GM12892 (cell line): ENCODE results near the gene ISG20L2.

Source experiments
- POLR2A ChIP-seq: IDR thresholded peaks from 2 replicates; pipeline ENCODE4 v1.6.1; 2011; ENCODE audit warnings: low read depth, low read length, control low read depth
- POLR2AphosphoS5 ChIP-seq: IDR thresholded peaks from 2 replicates; pipeline ENCODE4 v1.6.1; 2011; ENCODE audit warnings: low read depth, low read length, control low read depth
- TAF1 ChIP-seq: IDR thresholded peaks from 2 replicates; pipeline ENCODE4 v1.6.1; 2011; ENCODE audit warnings: low read depth, mild to moderate bottlenecking, control low read depth, low read length, borderline replicate concordance

- TF ChIP-seq POLR2A (no peak), POLR2AphosphoS5 (no peak), TAF1 (no peak)
These were observed 40.2 kb upstream of the ISG20L2 start for GRCh38 chr1:156768610-156769295.
